GM12865 (cell line): ENCODE data around the gene UCP1.

Experiments used
- DNase-seq: peaks from one replicate; pipeline ENCODE4 v3.0.0; 2010; ENCODE audit warnings: low read depth
- H3K4me3 ChIP-seq: 2 replicates; pipeline ENCODE4 v1.5.1; 2011; ENCODE audit warnings: mild to moderate bottlenecking, low read depth, low read length, control low read depth
- CTCF ChIP-seq: IDR thresholded peaks from 2 replicates; pipeline ENCODE4 v1.5.1; 2011; ENCODE audit warnings: low read length, control low read depth, low read depth, inconsistent platforms; ENCODE audit not compliant: insufficient read depth; ENCODE audit errors: missing control alignments

The UCP1 gene

DNA sequence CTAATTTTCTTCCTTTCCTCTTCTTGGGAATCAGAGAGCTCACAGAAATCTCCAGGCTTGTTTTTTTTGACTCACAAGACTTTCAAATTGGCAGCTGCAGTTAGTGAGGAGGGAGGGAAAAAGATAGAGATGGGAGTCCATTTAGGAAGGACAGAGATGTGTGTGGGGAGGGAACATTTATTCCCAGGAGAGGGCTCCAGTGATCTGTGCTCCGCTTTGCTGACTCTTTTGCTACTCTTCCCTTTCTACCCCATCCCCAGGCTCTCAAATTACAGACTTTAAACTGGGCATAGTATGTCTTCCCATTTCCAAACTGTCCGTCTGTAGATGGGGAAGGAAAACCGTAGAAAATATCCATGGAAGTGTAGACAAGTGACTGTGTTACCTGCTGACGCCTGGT, 39.1 kb upstream of the UCP1 start:
- TF ChIP-seq CTCF = no peak
- no peak overlapping the region for H3K4me3 ChIP-seq
- DNase-seq = no peak

DNA sequence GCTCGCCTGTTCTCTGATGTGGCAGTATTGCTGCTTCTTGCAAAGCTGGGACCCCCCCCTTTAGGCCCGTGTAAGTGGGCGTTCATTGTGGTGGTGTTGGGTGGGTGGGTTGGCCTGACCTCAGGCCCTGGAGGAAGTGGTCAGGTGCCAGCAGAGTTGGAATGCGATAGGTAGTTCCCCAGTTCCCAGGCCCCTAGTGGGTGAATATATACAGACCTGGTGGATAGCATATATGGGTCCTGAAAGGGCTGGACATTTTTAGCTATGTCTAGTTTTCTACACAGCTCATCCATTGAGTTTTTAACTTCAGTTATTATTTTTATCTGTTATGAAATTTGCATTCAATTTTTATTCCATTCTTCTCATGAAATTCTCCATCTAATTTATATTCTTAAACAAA, 35.8 kb upstream of the UCP1 start:
- TF ChIP-seq CTCF = no peak
- no peak overlapping the region for H3K4me3 ChIP-seq

GRCh38 chr4:140603286-140603685, 34.5 kb upstream of the UCP1 start:
- no peak for TF ChIP-seq CTCF
- H3K4me3 ChIP-seq = no peak overlapping the region
- DNase-seq = no peak

More for the DNA sequence above, 35.8 kb upstream of the UCP1 start:
- no peak for DNase-seq

- DNase-seq = no peak
- no peak overlapping the region for H3K4me3 ChIP-seq
- no peak for TF ChIP-seq CTCF
Measured at GRCh38 chr4:140602714-140603113, 34.0 kb upstream of the UCP1 start.

GRCh38 chr4:140600408-140600807, 31.6 kb upstream of the UCP1 start:
- DNase-seq = no peak
- H3K4me3 ChIP-seq = no peak overlapping the region
- no peak for TF ChIP-seq CTCF

- peak; percentile 45 for DNase-seq
- TF ChIP-seq CTCF = peak; percentile 59
- no peak overlapping the region for H3K4me3 ChIP-seq
Measured at GRCh38 chr4:140595065-140595464, 26.3 kb upstream of the UCP1 start.

DNA sequence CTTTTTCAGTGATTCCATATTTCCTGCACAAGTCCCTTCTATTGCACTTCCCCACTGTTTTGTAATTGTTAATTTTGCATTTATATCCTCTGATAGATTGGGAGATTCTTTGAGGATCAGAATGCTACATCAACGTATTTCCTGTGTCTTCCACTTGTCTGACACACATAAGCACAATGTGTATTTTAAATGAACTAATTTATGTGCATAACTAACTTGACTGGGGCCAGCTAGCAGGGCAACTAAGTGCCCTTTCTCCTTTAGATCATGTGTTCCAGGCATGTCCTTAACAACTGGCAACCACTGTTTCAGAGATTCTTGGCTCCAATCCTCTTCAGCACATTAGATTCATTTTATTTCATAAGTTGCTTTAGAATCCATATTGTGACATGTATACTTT, 15.7 kb upstream of the UCP1 start:
- TF ChIP-seq CTCF = no peak
- DNase-seq = no peak
- H3K4me3 ChIP-seq = no peak overlapping the region
